ENCODE data around the gene PAXX. TPM values are rescaled to one million over a fixed set of nuclear protein-coding genes. Genes with fewer than 3 reads are reported as not detected.

PAXX gene
- total RNA-seq, 1 donor from 2014 or later, result 57.3 TPM

Other genes with a start within 250 kb of the PAXX start
- not detected in 2 replicates for gene LCN10, start 249.5 kb upstream of the PAXX start, total RNA-seq
- not detected in 2 replicates for gene LCN6, start 243.9 kb upstream of the PAXX start, total RNA-seq
- 0.21 TPM in 1 of 2 replicates, not detected in the other for gene LCN8, start 234.2 kb upstream of the PAXX start, total RNA-seq
- gene LCN15, start 227.9 kb upstream of the PAXX start, total RNA-seq, result not detected in 2 replicates
- gene TMEM141, start 201.1 kb upstream of the PAXX start, total RNA-seq, result 63.9 and 81.6 TPM in 2 replicates
- 0.70 and 3.4 TPM in 2 replicates for gene CCDC183, start 196.1 kb upstream of the PAXX start, total RNA-seq
- 94.2 and 122 TPM in 2 replicates for gene RABL6, start 184.5 kb upstream of the PAXX start, total RNA-seq
- gene AJM1, start 149.9 kb upstream of the PAXX start, total RNA-seq, result 2.7 and 6.5 TPM in 2 replicates
- 106 and 131 TPM in 2 replicates for gene PHPT1, start 143.0 kb upstream of the PAXX start, total RNA-seq
- gene MAMDC4, start 140.1 kb upstream of the PAXX start, total RNA-seq, result 2.9 and 3.4 TPM in 2 replicates
- gene EDF1, start 126.1 kb upstream of the PAXX start, total RNA-seq, result 353 and 413 TPM in 2 replicates
- 7.0 and 31.0 TPM in 2 replicates for gene TRAF2, start 105.9 kb upstream of the PAXX start, total RNA-seq
- 170 and 196 TPM in 2 replicates for gene FBXW5, start 47.7 kb upstream of the PAXX start, total RNA-seq
- gene C8G, start 47.2 kb upstream of the PAXX start, total RNA-seq, result 0.88 TPM in 1 of 2 replicates, not detected in the other
- 0.10 and 0.27 TPM in 2 replicates for gene LCN12, start 40.1 kb upstream of the PAXX start, total RNA-seq
- 126 and 177 TPM in 2 replicates for gene PTGDS, start 14.9 kb upstream of the PAXX start, total RNA-seq
- gene LCNL1, start 9.4 kb upstream of the PAXX start, total RNA-seq, result 5.0 and 13.8 TPM in 2 replicates
- gene CLIC3, start 4.1 kb downstream of the PAXX start, total RNA-seq, result not detected in 2 replicates
- gene ABCA2, start 35.8 kb downstream of the PAXX start, total RNA-seq, result 21.1 and 26.3 TPM in 2 replicates
- gene FUT7, start 39.7 kb downstream of the PAXX start, total RNA-seq, result not detected in 2 replicates
- gene NPDC1, start 53.8 kb downstream of the PAXX start, total RNA-seq, result 4.8 TPM in 2 replicates
- gene ENTPD2, start 61.6 kb downstream of the PAXX start, total RNA-seq, result 0.13 and 0.68 TPM in 2 replicates
- 1.9 and 4.7 TPM in 2 replicates for gene SAPCD2, start 78.1 kb downstream of the PAXX start, total RNA-seq
- 40.2 and 46.4 TPM in 2 replicates for gene UAP1L1, start 85.1 kb downstream of the PAXX start, total RNA-seq
- gene MAN1B1, start 94.6 kb downstream of the PAXX start, total RNA-seq, result 75.5 and 76.6 TPM in 2 replicates
- 132 and 142 TPM in 2 replicates for gene DPP7, start 122.3 kb downstream of the PAXX start, total RNA-seq
- 0.05 TPM in 1 of 2 replicates, not detected in the other for gene GRIN1, start 146.7 kb downstream of the PAXX start, total RNA-seq
- gene LRRC26, start 177.6 kb downstream of the PAXX start, total RNA-seq, result not detected in 2 replicates
- gene TMEM210, start 179.6 kb downstream of the PAXX start, total RNA-seq, result not detected in 2 replicates
- gene ANAPC2, start 196.1 kb downstream of the PAXX start, total RNA-seq, result 28.7 and 30.6 TPM in 2 replicates
- gene SSNA1, start 196.3 kb downstream of the PAXX start, total RNA-seq, result 143 and 158 TPM in 2 replicates
- 19.5 and 25.3 TPM in 2 replicates for gene TPRN, start 208.3 kb downstream of the PAXX start, total RNA-seq
- gene TMEM203, start 213.2 kb downstream of the PAXX start, total RNA-seq, result 39.2 and 48.4 TPM in 2 replicates
- gene NDOR1, start 213.3 kb downstream of the PAXX start, total RNA-seq, result 6.1 and 10.5 TPM in 2 replicates
- gene RNF208, start 229.8 kb downstream of the PAXX start, total RNA-seq, result 0.21 and 0.36 TPM in 2 replicates
- 1.4 and 2.0 TPM in 2 replicates for gene CYSRT1, start 232.8 kb downstream of the PAXX start, total RNA-seq
- not detected in 2 replicates for gene RNF224, start 235.1 kb downstream of the PAXX start, total RNA-seq
- gene SLC34A3, start 238.5 kb downstream of the PAXX start, total RNA-seq, result 0.56 and 0.62 TPM in 2 replicates
- gene TUBB4B, start 248.9 kb downstream of the PAXX start, total RNA-seq, result 211 and 249 TPM in 2 replicates